HG03108 (cell line): ENCODE results near the gene LGALS9.

Experiments
- ATAC-seq: cut with Tn5 transposase; IDR thresholded peaks from one replicate; pipeline ENCODE4 v1.9.1; 2021; ENCODE audit warnings: moderate library complexity; ENCODE audit not compliant: unreplicated experiment

LGALS9 gene

GRCh38 chr17:27602721-27603420 lies 28.1 kb upstream of the LGALS9 start:
- no peak for ATAC-seq

- no peak for ATAC-seq
These were observed 27.6 kb upstream of the LGALS9 start for GRCh38 chr17:27603421-27603770.

- no peak for ATAC-seq
These were observed 26.9 kb upstream of the LGALS9 start for GRCh38 chr17:27603880-27604794.

GRCh38 chr17:27605409-27605808 lies 25.6 kb upstream of the LGALS9 start:
- no peak for ATAC-seq

GRCh38 chr17:27607521-27608091 lies 23.4 kb upstream of the LGALS9 start:
- no peak for ATAC-seq

- no peak for ATAC-seq
These were observed 22.4 kb upstream of the LGALS9 start for GRCh38 chr17:27608328-27609230.

GRCh38 chr17:27609611-27610303 lies 21.2 kb upstream of the LGALS9 start:
- no peak for ATAC-seq

- ATAC-seq = no peak
These were observed 20.7 kb upstream of the LGALS9 start for GRCh38 chr17:27610304-27610677.

GRCh38 chr17:27612160-27612770 lies 18.7 kb upstream of the LGALS9 start:
- no peak for ATAC-seq

- ATAC-seq = no peak
These were observed 17.6 kb upstream of the LGALS9 start for GRCh38 chr17:27613433-27613832.

GRCh38 chr17:27615121-27615520 lies 15.9 kb upstream of the LGALS9 start:
- no peak for ATAC-seq

GRCh38 chr17:27616414-27616813 lies 14.6 kb upstream of the LGALS9 start:
- no peak for ATAC-seq

GRCh38 chr17:27618417-27618816 lies 12.6 kb upstream of the LGALS9 start:
- ATAC-seq = no peak

GRCh38 chr17:27620721-27621120 lies 10.3 kb upstream of the LGALS9 start:
- no peak for ATAC-seq

GRCh38 chr17:27621536-27621935 lies 9.5 kb upstream of the LGALS9 start:
- ATAC-seq = no peak

- no peak for ATAC-seq
These were observed 8.9 kb upstream of the LGALS9 start for GRCh38 chr17:27621942-27622559.

GRCh38 chr17:27622986-27623385 lies 8.0 kb upstream of the LGALS9 start:
- ATAC-seq = no peak

- ATAC-seq = no peak
These were observed 7.4 kb upstream of the LGALS9 start for GRCh38 chr17:27623614-27624013.

- no peak for ATAC-seq
These were observed 6.4 kb upstream of the LGALS9 start for GRCh38 chr17:27624539-27624938.
